ENCODE results near the gene MACROD2. TPM values are rescaled to one million over a fixed set of nuclear protein-coding genes. Genes with fewer than 3 reads are reported as not detected.

MACROD2 gene
- total RNA-seq, 1 donor from 2014 or later = not detected

DNA sequence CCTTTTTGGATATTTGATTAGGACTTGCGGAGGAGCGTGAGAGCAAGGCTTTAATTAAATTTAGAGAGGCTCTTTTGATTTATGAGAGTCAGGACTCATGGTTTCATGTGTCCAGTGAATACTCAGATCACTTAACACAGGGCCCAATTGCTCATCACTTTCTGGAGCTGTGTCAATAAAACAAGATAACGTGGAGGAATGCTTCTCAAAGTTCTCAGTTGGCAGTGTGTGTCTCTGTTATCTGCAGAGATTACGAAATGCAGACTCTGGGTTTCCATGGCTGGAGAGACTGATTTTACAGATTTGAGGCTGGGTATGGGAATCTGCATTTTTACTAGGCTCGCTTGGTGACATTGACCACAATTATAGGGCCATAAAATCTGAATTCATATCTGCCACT is 677.8 kb downstream of the MACROD2 start:
- Mint-ChIP-seq H3K4me3 (ENCODE audit: low read depth) (no peak overlapping the region), H3K4me1 (ENCODE audit: low read depth) (no peaks in the 10 kb centered on the region), H3K9me3 (peaks cover 27% of the 10 kb centered on the region), H3K36me3 (ENCODE audit: low read depth) (no peaks in the 10 kb centered on the region), H3K27ac (no peak overlapping the region), H3K27me3 (ENCODE audit: low read depth) (no peaks in the 10 kb centered on the region)
- intact Hi-C loops (cut with micrococcal nuclease) = no loop called here
- no peak for DNase-seq (ENCODE audit: low spot score)

GRCh38 chr20:14677455-14677854 is 682.1 kb downstream of the MACROD2 start:
- H3K36me3 Mint-ChIP-seq (ENCODE audit: low read depth) = no peaks in the 10 kb centered on the region

DNA sequence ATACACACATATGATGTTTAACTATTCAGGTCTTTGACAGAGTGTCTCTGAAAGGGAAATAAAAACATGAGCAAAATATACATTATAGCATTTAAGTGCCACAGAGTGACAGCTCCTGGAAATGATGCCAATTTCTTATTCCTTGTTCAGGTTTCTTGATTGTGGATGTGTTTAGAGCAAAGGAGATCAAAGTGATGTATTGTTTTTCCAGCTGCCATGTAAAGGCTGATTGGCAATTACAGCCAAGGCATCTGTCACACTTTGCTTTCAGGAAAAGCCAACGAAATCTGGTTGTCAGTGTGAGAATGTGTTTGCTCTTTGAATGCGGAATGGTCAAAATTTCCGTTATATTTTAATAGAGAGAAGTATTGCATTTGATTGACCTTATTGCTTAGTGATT is 689.9 kb downstream of the MACROD2 start:
- no peak overlapping the region for H3K4me3 Mint-ChIP-seq (ENCODE audit: low read depth)
- H3K27me3 Mint-ChIP-seq (ENCODE audit: low read depth) = no peaks in the 10 kb centered on the region
- no peak for DNase-seq (ENCODE audit: low spot score)
- no peaks in the 10 kb centered on the region for H3K4me1 Mint-ChIP-seq (ENCODE audit: low read depth)
- intact Hi-C loops (cut with micrococcal nuclease) = no loop called here
- peaks cover 38% of the 10 kb centered on the region for H3K9me3 Mint-ChIP-seq
- no peak overlapping the region for H3K27ac Mint-ChIP-seq
- H3K36me3 Mint-ChIP-seq (ENCODE audit: low read depth) = no peaks in the 10 kb centered on the region

More at GRCh38 chr20:14677455-14677854, 682.1 kb downstream of the MACROD2 start:
- Mint-ChIP-seq H3K4me1 (ENCODE audit: low read depth) (no peaks in the 10 kb centered on the region), H3K27ac (no peak overlapping the region), H3K9me3 (peaks cover 35% of the 10 kb centered on the region), H3K27me3 (ENCODE audit: low read depth) (no peaks in the 10 kb centered on the region), H3K4me3 (ENCODE audit: low read depth) (no peak overlapping the region)
- intact Hi-C loops (cut with micrococcal nuclease) = no loop called here
- DNase-seq (ENCODE audit: low spot score) = no peak

- DNase-seq (ENCODE audit: low spot score) = no peak
- Mint-ChIP-seq H3K36me3 (ENCODE audit: low read depth) (no peaks in the 10 kb centered on the region), H3K27ac (no peak overlapping the region), H3K9me3 (peaks cover 41% of the 10 kb centered on the region), H3K4me1 (ENCODE audit: low read depth) (no peaks in the 10 kb centered on the region), H3K4me3 (ENCODE audit: low read depth) (no peak overlapping the region), H3K27me3 (ENCODE audit: low read depth) (no peaks in the 10 kb centered on the region)
- intact Hi-C loops (cut with micrococcal nuclease) = no loop called here
These were observed 692.0 kb downstream of the MACROD2 start for GRCh38 chr20:14687313-14687712.

DNA sequence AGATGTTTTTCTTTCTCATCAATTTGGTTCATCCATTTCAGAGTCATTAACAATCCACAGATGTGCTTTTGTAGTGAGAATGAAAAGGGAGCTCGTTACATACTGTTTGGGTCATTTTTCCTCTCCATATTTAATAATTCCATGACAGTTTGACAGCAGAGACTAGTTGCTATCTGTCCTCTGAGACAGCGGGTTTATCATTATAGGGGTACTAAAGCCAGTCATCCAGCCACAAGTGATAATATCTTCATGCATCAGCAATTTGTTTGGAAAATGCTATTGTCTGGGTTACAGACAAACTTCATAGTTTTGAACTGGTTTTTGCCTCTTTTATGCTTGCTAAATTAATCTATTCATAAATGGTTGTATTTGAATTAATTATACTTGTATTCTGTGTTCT is 692.7 kb downstream of the MACROD2 start:
- H3K4me3 Mint-ChIP-seq (ENCODE audit: low read depth) = no peak overlapping the region
- H3K27me3 Mint-ChIP-seq (ENCODE audit: low read depth) = no peaks in the 10 kb centered on the region

GRCh38 chr20:14691994-14692393 is 696.7 kb downstream of the MACROD2 start:
- Mint-ChIP-seq H3K4me3 (ENCODE audit: low read depth) (no peak overlapping the region), H3K27ac (no peak overlapping the region), H3K4me1 (ENCODE audit: low read depth) (no peaks in the 10 kb centered on the region), H3K27me3 (ENCODE audit: low read depth) (no peaks in the 10 kb centered on the region), H3K36me3 (ENCODE audit: low read depth) (no peaks in the 10 kb centered on the region), H3K9me3 (peaks cover 40% of the 10 kb centered on the region)
- intact Hi-C loops (cut with micrococcal nuclease) = no loop called here
- DNase-seq (ENCODE audit: low spot score) = no peak

More for the DNA sequence above, 692.7 kb downstream of the MACROD2 start:
- Mint-ChIP-seq H3K9me3 (peaks cover 41% of the 10 kb centered on the region), H3K36me3 (ENCODE audit: low read depth) (no peaks in the 10 kb centered on the region), H3K4me1 (ENCODE audit: low read depth) (no peaks in the 10 kb centered on the region), H3K27ac (no peak overlapping the region)
- intact Hi-C loops (cut with micrococcal nuclease) = no loop called here
- DNase-seq (ENCODE audit: low spot score) = no peak

DNA sequence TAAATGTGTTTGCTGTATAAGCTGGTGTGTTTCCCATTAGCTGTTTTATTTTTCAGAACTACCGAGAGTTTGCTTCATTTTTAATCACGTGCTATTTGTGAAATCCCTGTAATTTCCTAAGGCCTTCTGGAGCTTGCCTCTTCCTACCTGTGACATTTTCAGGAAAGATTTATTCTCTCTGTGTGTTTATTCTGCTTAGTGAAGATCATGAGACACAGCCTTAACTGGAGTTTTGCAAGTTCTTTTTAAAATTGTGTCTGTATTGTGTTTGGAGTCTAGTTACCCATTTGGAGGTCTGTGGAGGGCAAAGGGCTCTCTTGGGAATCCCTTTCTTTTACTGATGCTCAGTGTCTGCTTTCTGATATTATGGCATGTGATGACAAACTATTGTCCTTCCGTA is 701.2 kb downstream of the MACROD2 start:
- Mint-ChIP-seq H3K36me3 (ENCODE audit: low read depth) (no peaks in the 10 kb centered on the region), H3K4me3 (ENCODE audit: low read depth) (no peak overlapping the region), H3K27ac (no peak overlapping the region), H3K4me1 (ENCODE audit: low read depth) (no peaks in the 10 kb centered on the region), H3K9me3 (peaks cover 19% of the 10 kb centered on the region), H3K27me3 (ENCODE audit: low read depth) (no peaks in the 10 kb centered on the region)
- intact Hi-C loops (cut with micrococcal nuclease) = no loop called here
- DNase-seq (ENCODE audit: low spot score) = no peak

DNA sequence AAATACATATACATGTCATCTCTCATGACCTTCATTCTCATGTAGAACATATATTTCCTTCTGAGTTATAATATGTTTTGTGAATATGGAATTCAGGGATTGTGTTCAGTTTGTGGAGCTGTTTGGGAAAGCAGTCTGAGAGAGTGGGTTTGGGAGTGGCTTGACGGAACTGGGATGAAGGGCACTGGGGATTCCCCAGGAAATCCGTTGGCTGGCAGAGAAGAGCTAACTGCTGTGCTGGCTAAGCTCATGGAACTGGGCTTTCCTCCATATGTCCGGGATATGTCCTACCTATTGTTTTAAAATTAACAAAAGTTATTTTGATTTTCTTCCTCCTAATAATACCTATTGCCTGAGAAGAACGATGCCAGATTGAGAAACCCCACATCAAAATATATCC is 701.6 kb downstream of the MACROD2 start:
- DNase-seq (ENCODE audit: low spot score) = no peak
- Mint-ChIP-seq H3K4me1 (ENCODE audit: low read depth) (no peaks in the 10 kb centered on the region), H3K27ac (no peak overlapping the region), H3K9me3 (peaks cover 16% of the 10 kb centered on the region), H3K27me3 (ENCODE audit: low read depth) (no peaks in the 10 kb centered on the region), H3K36me3 (ENCODE audit: low read depth) (no peaks in the 10 kb centered on the region), H3K4me3 (ENCODE audit: low read depth) (no peak overlapping the region)
- intact Hi-C loops (cut with micrococcal nuclease) = no loop called here

DNA sequence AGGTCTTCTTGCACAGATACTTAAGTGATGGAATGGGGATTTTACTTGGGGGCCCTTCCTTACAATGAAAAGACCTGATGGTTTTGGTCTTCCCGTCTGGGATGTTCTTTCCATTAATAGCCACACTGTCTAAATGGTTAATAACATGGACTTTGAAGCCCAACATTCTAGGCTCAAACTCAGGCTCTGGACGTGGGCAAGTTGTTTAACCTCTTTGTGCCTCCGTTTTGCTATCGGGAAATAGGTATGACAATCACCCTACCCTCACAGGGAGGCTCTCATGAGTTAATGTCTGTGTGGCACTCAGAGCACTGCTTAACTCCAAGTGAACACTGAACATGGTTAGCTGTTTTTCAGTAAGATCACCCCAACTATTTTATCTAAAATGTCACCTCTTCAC is 702.8 kb downstream of the MACROD2 start:
- H3K9me3 Mint-ChIP-seq = peaks cover 18% of the 10 kb centered on the region
- no peaks in the 10 kb centered on the region for H3K36me3 Mint-ChIP-seq (ENCODE audit: low read depth)
- intact Hi-C loops (cut with micrococcal nuclease) = no loop called here
- no peaks in the 10 kb centered on the region for H3K27me3 Mint-ChIP-seq (ENCODE audit: low read depth)
- DNase-seq (ENCODE audit: low spot score) = no peak
- H3K27ac Mint-ChIP-seq = no peak overlapping the region
- no peak overlapping the region for H3K4me3 Mint-ChIP-seq (ENCODE audit: low read depth)
- no peaks in the 10 kb centered on the region for H3K4me1 Mint-ChIP-seq (ENCODE audit: low read depth)

GRCh38 chr20:14698605-14699373 is 703.5 kb downstream of the MACROD2 start:
- Mint-ChIP-seq H3K36me3 (ENCODE audit: low read depth) (no peaks in the 10 kb centered on the region), H3K9me3 (peaks cover 19% of the 10 kb centered on the region), H3K4me1 (ENCODE audit: low read depth) (no peaks in the 10 kb centered on the region), H3K27ac (no peak overlapping the region), H3K4me3 (ENCODE audit: low read depth) (no peak overlapping the region), H3K27me3 (ENCODE audit: low read depth) (no peaks in the 10 kb centered on the region)
- intact Hi-C loops (cut with micrococcal nuclease) = no loop called here
- no peak for DNase-seq (ENCODE audit: low spot score)

DNA sequence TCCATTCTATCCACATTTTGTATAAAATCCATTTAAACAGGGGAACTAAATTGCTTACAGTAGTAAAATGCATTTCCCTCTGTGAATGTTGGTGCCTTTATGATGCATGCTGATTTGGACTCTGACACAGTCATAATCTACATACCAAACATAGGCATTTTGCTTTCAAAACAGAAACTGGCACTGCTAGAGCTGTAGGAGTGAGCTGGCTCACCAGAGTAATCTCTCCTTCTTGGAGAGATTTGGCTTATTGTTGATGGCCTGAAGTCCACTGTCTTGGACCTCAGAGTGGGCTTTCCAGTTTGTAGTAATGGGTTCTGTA is 705.3 kb downstream of the MACROD2 start:
- Mint-ChIP-seq H3K27ac (no peak overlapping the region), H3K36me3 (ENCODE audit: low read depth) (no peaks in the 10 kb centered on the region), H3K4me3 (ENCODE audit: low read depth) (no peak overlapping the region), H3K4me1 (ENCODE audit: low read depth) (no peaks in the 10 kb centered on the region), H3K27me3 (ENCODE audit: low read depth) (no peaks in the 10 kb centered on the region), H3K9me3 (peaks cover 33% of the 10 kb centered on the region)
- intact Hi-C loops (cut with micrococcal nuclease) = no loop called here
- no peak for DNase-seq (ENCODE audit: low spot score)

- H3K27me3 Mint-ChIP-seq (ENCODE audit: low read depth) = no peaks in the 10 kb centered on the region
- DNase-seq (ENCODE audit: low spot score) = no peak
- peaks cover 27% of the 10 kb centered on the region for H3K9me3 Mint-ChIP-seq
- intact Hi-C loops (cut with micrococcal nuclease) = no loop called here
- no peaks in the 10 kb centered on the region for H3K36me3 Mint-ChIP-seq (ENCODE audit: low read depth)
- H3K4me3 Mint-ChIP-seq (ENCODE audit: low read depth) = no peak overlapping the region
- H3K4me1 Mint-ChIP-seq (ENCODE audit: low read depth) = no peaks in the 10 kb centered on the region
- no peak overlapping the region for H3K27ac Mint-ChIP-seq
These were observed 706.0 kb downstream of the MACROD2 start for GRCh38 chr20:14701326-14701725.

GRCh38 chr20:14706555-14706954 is 711.2 kb downstream of the MACROD2 start:
- intact Hi-C loops (cut with micrococcal nuclease) = no loop called here
- DNase-seq (ENCODE audit: low spot score) = no peak
- Mint-ChIP-seq H3K27ac (no peak overlapping the region), H3K4me1 (ENCODE audit: low read depth) (no peaks in the 10 kb centered on the region), H3K36me3 (ENCODE audit: low read depth) (no peaks in the 10 kb centered on the region), H3K9me3 (peaks cover 31% of the 10 kb centered on the region), H3K4me3 (ENCODE audit: low read depth) (no peak overlapping the region), H3K27me3 (ENCODE audit: low read depth) (no peaks in the 10 kb centered on the region)

Data from activated T-helper 2 cell treated with anti-CD3 and anti-CD28 coated beads, Interferon-gamma antibody, Interleukin-2, Interleukin-4, amounts not matched to agents 10 μg/mL and 5 μg/mL and 100 μg/mL, durations not matched to agents 14 hours and 24 hours and 36 hours (primary cell).